ENCODE data around the gene HTR5A.

HTR5A gene

DNA sequence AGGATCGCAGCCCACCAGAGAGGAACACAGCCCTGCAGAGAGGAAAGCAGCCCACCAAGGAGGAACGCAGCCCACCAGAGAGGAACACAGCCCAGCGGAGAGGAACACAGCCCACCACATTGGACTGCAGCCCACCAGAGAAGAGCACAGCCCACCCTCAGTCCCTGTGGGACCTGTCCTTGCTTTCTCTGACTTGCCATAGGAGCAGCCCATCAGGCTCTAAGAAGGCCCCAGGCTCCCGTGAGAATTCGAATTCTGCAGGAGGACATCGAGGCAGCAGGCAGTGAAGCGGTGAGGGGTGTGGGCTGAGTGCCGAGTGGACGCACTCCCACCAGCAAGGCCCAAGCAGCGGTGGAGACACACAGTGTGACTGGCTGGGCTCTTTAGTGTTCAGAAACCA lies 59.1 kb downstream of the HTR5A start:
- DNase-seq (ENCODE audit: extremely low spot score), result no peak
- POLR2A ChIA-PET, result no interaction called here
- CTCF ChIA-PET, result no interaction called here
- TF ChIP-seq, protein P1, sequence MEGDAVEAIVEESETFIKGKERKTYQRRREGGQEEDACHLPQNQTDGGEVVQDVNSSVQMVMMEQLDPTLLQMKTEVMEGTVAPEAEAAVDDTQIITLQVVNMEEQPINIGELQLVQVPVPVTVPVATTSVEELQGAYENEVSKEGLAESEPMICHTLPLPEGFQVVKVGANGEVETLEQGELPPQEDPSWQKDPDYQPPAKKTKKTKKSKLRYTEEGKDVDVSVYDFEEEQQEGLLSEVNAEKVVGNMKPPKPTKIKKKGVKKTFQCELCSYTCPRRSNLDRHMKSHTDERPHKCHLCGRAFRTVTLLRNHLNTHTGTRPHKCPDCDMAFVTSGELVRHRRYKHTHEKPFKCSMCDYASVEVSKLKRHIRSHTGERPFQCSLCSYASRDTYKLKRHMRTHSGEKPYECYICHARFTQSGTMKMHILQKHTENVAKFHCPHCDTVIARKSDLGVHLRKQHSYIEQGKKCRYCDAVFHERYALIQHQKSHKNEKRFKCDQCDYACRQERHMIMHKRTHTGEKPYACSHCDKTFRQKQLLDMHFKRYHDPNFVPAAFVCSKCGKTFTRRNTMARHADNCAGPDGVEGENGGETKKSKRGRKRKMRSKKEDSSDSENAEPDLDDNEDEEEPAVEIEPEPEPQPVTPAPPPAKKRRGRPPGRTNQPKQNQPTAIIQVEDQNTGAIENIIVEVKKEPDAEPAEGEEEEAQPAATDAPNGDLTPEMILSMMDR (IDR thresholded peaks at IDR 0.05; ENCODE audit: control extremely low read depth, extremely low read depth, low read depth, missing control alignments), result no peak

DNA sequence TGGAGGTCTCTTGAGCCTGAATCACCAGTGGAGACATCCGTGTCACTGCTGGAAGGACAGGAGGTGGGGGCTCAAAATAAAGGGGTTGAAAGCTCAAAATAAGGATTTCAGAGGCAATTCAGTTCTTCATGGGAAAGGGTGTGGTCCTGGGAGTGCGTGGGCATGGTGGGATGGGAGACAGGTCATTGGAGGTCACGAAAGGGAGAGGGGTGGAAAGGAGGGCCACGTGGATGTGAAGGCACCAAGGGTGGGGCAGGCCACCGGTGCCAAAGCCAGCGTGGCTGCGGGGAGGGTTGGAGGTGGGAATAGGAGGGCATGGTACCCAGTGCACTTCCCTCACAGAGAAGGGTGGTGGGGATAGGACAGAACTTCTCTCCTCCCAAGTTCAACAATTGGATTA lies 59.7 kb downstream of the HTR5A start:
- ChIA-PET POLR2A (no interaction called here), CTCF (no interaction called here)
- TF ChIP-seq, protein P1 (IDR thresholded peaks at IDR 0.05; ENCODE audit: control extremely low read depth, extremely low read depth, low read depth, missing control alignments), result no peak
- no peak for DNase-seq (ENCODE audit: extremely low spot score)

DNA sequence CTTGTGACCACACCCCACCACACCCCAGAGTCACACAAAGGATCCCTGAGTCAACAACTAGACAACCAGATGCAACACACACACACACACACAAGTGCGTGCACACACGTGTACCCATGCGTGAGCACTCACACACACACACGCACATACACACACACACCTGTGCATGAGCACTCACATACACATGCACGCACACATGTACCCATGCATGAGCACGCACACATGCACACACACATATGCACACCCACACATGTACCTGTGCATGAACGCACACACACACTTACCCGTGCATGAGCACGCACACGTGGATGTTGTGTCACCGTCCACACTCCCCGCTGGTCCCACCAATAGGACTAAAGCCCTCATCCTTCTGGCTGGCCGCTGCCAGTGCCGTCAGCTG lies 60.4 kb downstream of the HTR5A start:
- POLR2A ChIA-PET, result no interaction called here
- DNase-seq (ENCODE audit: extremely low spot score), result no peak
- TF ChIP-seq, protein P1 (IDR thresholded peaks at IDR 0.05; ENCODE audit: control extremely low read depth, extremely low read depth, low read depth, missing control alignments), result no peak
- CTCF ChIA-PET, result no interaction called here

DNA sequence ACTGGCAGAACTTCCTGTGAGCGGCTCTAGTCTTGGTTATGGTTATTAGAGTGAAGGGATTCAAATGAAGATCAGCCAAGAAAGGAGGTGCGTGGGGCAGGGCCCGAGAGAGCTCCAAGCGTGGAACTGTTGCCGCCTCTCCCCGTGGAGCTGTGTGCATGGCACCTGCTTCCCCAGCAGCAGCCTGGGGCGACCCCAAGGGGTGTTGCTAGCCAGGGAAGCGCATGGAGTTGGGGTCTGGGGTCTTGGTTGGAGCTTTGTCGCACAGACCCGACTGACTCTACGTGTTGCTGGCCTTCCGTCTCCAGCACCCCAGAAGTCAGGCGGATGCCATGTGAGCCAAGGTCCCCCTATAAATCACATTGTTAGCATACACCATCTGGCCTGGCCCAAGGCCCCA lies 61.0 kb downstream of the HTR5A start:
- no peak for DNase-seq (ENCODE audit: extremely low spot score)
- POLR2A ChIA-PET, result no interaction called here
- CTCF ChIA-PET, result no interaction called here
- TF ChIP-seq, protein P1 (IDR thresholded peaks at IDR 0.05; ENCODE audit: control extremely low read depth, extremely low read depth, low read depth, missing control alignments), result no peak

DNA sequence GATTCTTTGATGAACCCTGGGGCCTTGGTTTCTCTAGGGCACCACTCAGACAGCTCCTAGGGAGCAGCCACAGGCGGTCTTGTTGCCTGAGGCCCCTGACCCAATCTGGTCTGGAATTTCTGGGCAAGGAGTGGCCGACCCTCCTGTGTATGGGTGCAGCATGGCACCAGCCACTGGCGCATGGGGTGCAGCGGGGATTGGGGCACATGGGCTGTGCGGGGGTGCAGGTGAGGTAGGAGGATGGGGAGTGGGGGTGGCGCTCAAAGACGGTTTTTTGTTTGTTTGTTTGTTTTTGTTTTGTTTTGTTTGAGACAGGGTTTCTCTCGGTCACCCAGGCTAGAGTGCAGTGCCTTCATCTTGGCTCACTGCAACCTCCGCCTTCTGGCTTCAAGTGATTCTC lies 62.3 kb downstream of the HTR5A start:
- POLR2A ChIA-PET, result no interaction called here
- CTCF ChIA-PET, result no interaction called here
- no peak for DNase-seq (ENCODE audit: extremely low spot score)
- TF ChIP-seq, protein P1 (IDR thresholded peaks at IDR 0.05; ENCODE audit: control extremely low read depth, extremely low read depth, low read depth, missing control alignments), result no peak

DNA sequence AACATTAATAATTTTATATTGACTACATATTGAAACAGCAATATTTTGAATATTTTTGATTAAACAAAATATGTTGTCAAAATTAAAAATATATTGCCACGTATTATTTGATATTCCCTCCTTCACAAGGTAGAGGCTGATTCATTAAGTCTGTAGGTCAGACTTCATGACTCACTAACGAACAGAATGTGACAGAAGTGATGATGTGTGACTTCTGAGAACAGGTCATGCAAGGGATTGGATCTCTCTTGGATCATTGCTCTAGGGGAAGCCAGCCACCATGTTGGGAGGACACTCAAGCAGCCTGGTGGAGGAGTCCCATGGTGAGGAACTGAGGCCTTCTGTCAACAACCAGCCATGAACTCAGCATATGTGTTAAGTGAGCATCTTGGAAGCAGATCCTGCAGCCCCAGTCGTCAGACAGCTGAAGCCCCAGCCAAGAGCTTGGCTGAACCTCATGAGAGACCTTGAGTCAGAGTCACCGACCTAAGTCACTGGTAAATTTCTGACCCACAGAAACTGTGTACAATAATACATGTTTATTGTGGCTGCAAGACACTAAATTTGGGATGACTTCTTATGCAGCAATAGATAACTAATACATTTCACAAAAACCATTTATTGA lies 66.6 kb downstream of the HTR5A start:
- DNase-seq (ENCODE audit: extremely low spot score), result no peak

More for the DNA sequence above, 66.6 kb downstream of the HTR5A start:
- TF ChIP-seq, protein P1 (IDR thresholded peaks at IDR 0.05; ENCODE audit: control extremely low read depth, extremely low read depth, low read depth, missing control alignments), result no peak
- POLR2A ChIA-PET, result no interaction called here
- CTCF ChIA-PET, result no interaction called here

Measured in GM10248 (cell line).